Right lobe of liver (tissue), 4 donors: ENCODE data around the gene LRRC55.

Experiments used
- POLR2A ChIP-seq: fragments of 450-650 bp; IDR thresholded peaks from one replicate; pipeline ENCODE4 v1.6.1; 2017; ENCODE audit warnings: antibody characterized with exemption, mild to moderate bottlenecking
- TF ChIP-seq, protein P1 (sequence below), 4 donors: fragments of 200-600 bp in 3 of 4; fragments of 450-650 bp in 1 of 4; IDR thresholded peaks; one replicate each; pipeline versions ENCODE4 v1.5.1 to v1.8.0; 2016 to 2022; ENCODE audit warnings: antibody characterized with exemption in 4 of 4, mild to moderate bottlenecking in 2 of 4
- donor health status: DM: no; HTN: no; CAD: no.
- donor health status: DM: no; HTN: no; CAD: no.
- donor health status: DM: no; HTN: yes; CAD: no.

DNA sequence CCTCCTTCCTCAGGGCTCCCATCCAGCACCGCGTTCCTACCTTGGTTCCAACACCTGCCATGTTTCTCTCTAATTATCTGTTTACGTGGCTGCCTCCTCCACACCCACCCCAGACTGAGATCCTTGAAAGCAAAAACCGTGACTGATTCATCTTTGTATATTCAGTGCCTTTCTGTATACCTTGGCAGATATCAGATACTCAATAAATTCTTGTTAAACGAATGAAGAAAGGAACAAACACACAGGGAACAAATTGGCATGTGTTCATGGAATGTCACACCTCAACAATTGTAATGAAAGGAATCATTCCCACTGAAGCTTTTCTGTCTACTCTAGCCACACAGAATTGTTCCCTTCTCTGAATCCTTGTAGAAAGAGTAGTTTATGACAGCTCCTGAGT is 20.4 kb upstream of the LRRC55 start:
- no peak for TF ChIP-seq POLR2A
- TF ChIP-seq, protein P1, sequence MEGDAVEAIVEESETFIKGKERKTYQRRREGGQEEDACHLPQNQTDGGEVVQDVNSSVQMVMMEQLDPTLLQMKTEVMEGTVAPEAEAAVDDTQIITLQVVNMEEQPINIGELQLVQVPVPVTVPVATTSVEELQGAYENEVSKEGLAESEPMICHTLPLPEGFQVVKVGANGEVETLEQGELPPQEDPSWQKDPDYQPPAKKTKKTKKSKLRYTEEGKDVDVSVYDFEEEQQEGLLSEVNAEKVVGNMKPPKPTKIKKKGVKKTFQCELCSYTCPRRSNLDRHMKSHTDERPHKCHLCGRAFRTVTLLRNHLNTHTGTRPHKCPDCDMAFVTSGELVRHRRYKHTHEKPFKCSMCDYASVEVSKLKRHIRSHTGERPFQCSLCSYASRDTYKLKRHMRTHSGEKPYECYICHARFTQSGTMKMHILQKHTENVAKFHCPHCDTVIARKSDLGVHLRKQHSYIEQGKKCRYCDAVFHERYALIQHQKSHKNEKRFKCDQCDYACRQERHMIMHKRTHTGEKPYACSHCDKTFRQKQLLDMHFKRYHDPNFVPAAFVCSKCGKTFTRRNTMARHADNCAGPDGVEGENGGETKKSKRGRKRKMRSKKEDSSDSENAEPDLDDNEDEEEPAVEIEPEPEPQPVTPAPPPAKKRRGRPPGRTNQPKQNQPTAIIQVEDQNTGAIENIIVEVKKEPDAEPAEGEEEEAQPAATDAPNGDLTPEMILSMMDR (IDR thresholded peaks at IDR 0.05), result no peak
